Measurements from ENCODE around the gene PPHLN1. TPM values are rescaled to one million over a fixed set of nuclear protein-coding genes. Genes with fewer than 3 reads are reported as not detected.

PPHLN1 gene
- total RNA-seq, 1 donor from 2014 or later = 57.2 TPM

GRCh38 chr12:42402821-42403411 is 76.9 kb downstream of the PPHLN1 start:
- Histone ChIP-seq H3K27me3 (ENCODE audit: control insufficient read depth, insufficient read depth, low read length) (no peaks in the 10 kb centered on the region), H3K4me3 (ENCODE audit: low read depth, low read length) (no peak overlapping the region), H3K36me3 (ENCODE audit: control insufficient read depth, insufficient read depth, low read length) (peaks cover 2% of the 10 kb centered on the region)
- no peak for DNase-seq (ENCODE audit: low read depth)
- no peak for TF ChIP-seq CTCF (IDR thresholded peaks at IDR 0.05; ENCODE audit: insufficient read depth, low read length, poor library complexity, severe bottlenecking)

GRCh38 chr12:42407306-42407705 is 81.3 kb downstream of the PPHLN1 start:
- DNase-seq (ENCODE audit: low read depth) = no peak

GRCh38 chr12:42409471-42409870 is 83.5 kb downstream of the PPHLN1 start:
- no peak for TF ChIP-seq CTCF (IDR thresholded peaks at IDR 0.05; ENCODE audit: insufficient read depth, low read length, poor library complexity, severe bottlenecking)
- H3K27me3 ChIP-seq (ENCODE audit: control insufficient read depth, insufficient read depth, low read length) = no peaks in the 10 kb centered on the region
- no peak for DNase-seq (ENCODE audit: low read depth)

More at GRCh38 chr12:42407306-42407705, 81.3 kb downstream of the PPHLN1 start:
- TF ChIP-seq CTCF (IDR thresholded peaks at IDR 0.05; ENCODE audit: insufficient read depth, low read length, poor library complexity, severe bottlenecking) = no peak
- Histone ChIP-seq H3K4me3 (ENCODE audit: low read depth, low read length) (no peak overlapping the region), H3K27me3 (ENCODE audit: control insufficient read depth, insufficient read depth, low read length) (no peaks in the 10 kb centered on the region), H3K36me3 (ENCODE audit: control insufficient read depth, insufficient read depth, low read length) (no peaks in the 10 kb centered on the region)

GRCh38 chr12:42410340-42410739 is 84.4 kb downstream of the PPHLN1 start:
- TF ChIP-seq CTCF (IDR thresholded peaks at IDR 0.05; ENCODE audit: insufficient read depth, low read length, poor library complexity, severe bottlenecking) = no peak
- DNase-seq (ENCODE audit: low read depth) = no peak

More at GRCh38 chr12:42409471-42409870, 83.5 kb downstream of the PPHLN1 start:
- H3K4me3 ChIP-seq (ENCODE audit: low read depth, low read length) = no peak overlapping the region
- H3K36me3 ChIP-seq (ENCODE audit: control insufficient read depth, insufficient read depth, low read length) = no peaks in the 10 kb centered on the region

GRCh38 chr12:42420395-42420794 is 94.4 kb downstream of the PPHLN1 start:
- no peaks in the 10 kb centered on the region for H3K36me3 ChIP-seq (ENCODE audit: control insufficient read depth, insufficient read depth, low read length)

More at GRCh38 chr12:42410340-42410739, 84.4 kb downstream of the PPHLN1 start:
- Histone ChIP-seq H3K27me3 (ENCODE audit: control insufficient read depth, insufficient read depth, low read length) (no peaks in the 10 kb centered on the region), H3K4me3 (ENCODE audit: low read depth, low read length) (no peak overlapping the region), H3K36me3 (ENCODE audit: control insufficient read depth, insufficient read depth, low read length) (no peaks in the 10 kb centered on the region)

More at GRCh38 chr12:42420395-42420794, 94.4 kb downstream of the PPHLN1 start:
- Histone ChIP-seq H3K27me3 (ENCODE audit: control insufficient read depth, insufficient read depth, low read length) (no peaks in the 10 kb centered on the region), H3K4me3 (ENCODE audit: low read depth, low read length) (no peak overlapping the region)
- DNase-seq (ENCODE audit: low read depth) = no peak
- no peak for TF ChIP-seq CTCF (IDR thresholded peaks at IDR 0.05; ENCODE audit: insufficient read depth, low read length, poor library complexity, severe bottlenecking)
